ENCODE data around the gene SC5D. TPM values are rescaled to one million over a fixed set of nuclear protein-coding genes. Genes with fewer than 3 reads are reported as not detected.

Gene SC5D
- total RNA-seq, 1 donor from 2014 or later = 26.3 TPM

- H3K27me3 Mint-ChIP-seq (ENCODE audit: insufficient read depth) = peaks cover 43% of the 10 kb centered on the region
- DNase-seq (ENCODE audit: low spot score) = no peak
- H3K4me1 Mint-ChIP-seq (ENCODE audit: low read depth) = no peaks in the 10 kb centered on the region
- H3K36me3 Mint-ChIP-seq (ENCODE audit: low read depth) = no peaks in the 10 kb centered on the region
- H3K27ac Mint-ChIP-seq = no peak overlapping the region
- H3K9me3 Mint-ChIP-seq = no peaks in the 10 kb centered on the region
- no peak overlapping the region for H3K4me3 Mint-ChIP-seq
- intact Hi-C loops (cut with micrococcal nuclease) = no loop called here
Observed at GRCh38 chr11:121265586-121265985, 27.0 kb upstream of the SC5D start.

GRCh38 chr11:121268581-121268980 is 24.0 kb upstream of the SC5D start:
- Mint-ChIP-seq H3K9me3 (no peaks in the 10 kb centered on the region), H3K27me3 (ENCODE audit: insufficient read depth) (peaks cover 35% of the 10 kb centered on the region), H3K36me3 (ENCODE audit: low read depth) (no peaks in the 10 kb centered on the region), H3K27ac (no peak overlapping the region), H3K4me1 (ENCODE audit: low read depth) (no peaks in the 10 kb centered on the region), H3K4me3 (no peak overlapping the region)
- intact Hi-C loops (cut with micrococcal nuclease) = no loop called here
- DNase-seq (ENCODE audit: low spot score) = no peak

GRCh38 chr11:121270001-121270678 is 22.4 kb upstream of the SC5D start:
- Mint-ChIP-seq H3K36me3 (ENCODE audit: low read depth) (no peaks in the 10 kb centered on the region), H3K27me3 (ENCODE audit: insufficient read depth) (peaks cover 31% of the 10 kb centered on the region), H3K27ac (no peak overlapping the region), H3K9me3 (no peaks in the 10 kb centered on the region), H3K4me3 (no peak overlapping the region), H3K4me1 (ENCODE audit: low read depth) (no peaks in the 10 kb centered on the region)
- DNase-seq (ENCODE audit: low spot score) = no peak
- intact Hi-C loops (cut with micrococcal nuclease) = no loop called here

GRCh38 chr11:121274332-121274991 is 18.1 kb upstream of the SC5D start:
- no peak for DNase-seq (ENCODE audit: low spot score)
- H3K36me3 Mint-ChIP-seq (ENCODE audit: low read depth) = no peaks in the 10 kb centered on the region
- H3K4me3 Mint-ChIP-seq = no peak overlapping the region
- peaks cover 26% of the 10 kb centered on the region for H3K27me3 Mint-ChIP-seq (ENCODE audit: insufficient read depth)
- peaks cover 21% of the 10 kb centered on the region for H3K9me3 Mint-ChIP-seq
- intact Hi-C loops (cut with micrococcal nuclease) = no loop called here
- no peak overlapping the region for H3K27ac Mint-ChIP-seq
- H3K4me1 Mint-ChIP-seq (ENCODE audit: low read depth) = no peaks in the 10 kb centered on the region

- Mint-ChIP-seq H3K36me3 (ENCODE audit: low read depth) (peaks cover 1% of the 10 kb centered on the region), H3K27me3 (ENCODE audit: insufficient read depth) (peaks cover 36% of the 10 kb centered on the region), H3K4me1 (ENCODE audit: low read depth) (no peaks in the 10 kb centered on the region), H3K4me3 (no peak overlapping the region), H3K27ac (no peak overlapping the region), H3K9me3 (peaks cover 25% of the 10 kb centered on the region)
- no peak for DNase-seq (ENCODE audit: low spot score)
- intact Hi-C loops (cut with micrococcal nuclease) = no loop called here
Observed at GRCh38 chr11:121281698-121282097, 10.9 kb upstream of the SC5D start.

- Mint-ChIP-seq H3K4me3 (no peak overlapping the region), H3K27me3 (ENCODE audit: insufficient read depth) (peaks cover 40% of the 10 kb centered on the region), H3K4me1 (ENCODE audit: low read depth) (no peaks in the 10 kb centered on the region), H3K27ac (no peak overlapping the region), H3K36me3 (ENCODE audit: low read depth) (peaks cover 1% of the 10 kb centered on the region), H3K9me3 (peaks cover 24% of the 10 kb centered on the region)
- intact Hi-C loops (cut with micrococcal nuclease) = no loop called here
- no peak for DNase-seq (ENCODE audit: low spot score)
Observed at GRCh38 chr11:121282386-121282785, 10.2 kb upstream of the SC5D start.

GRCh38 chr11:121282886-121283502 is 9.6 kb upstream of the SC5D start:
- intact Hi-C loops (cut with micrococcal nuclease) = no loop called here
- Mint-ChIP-seq H3K36me3 (ENCODE audit: low read depth) (peaks cover 1% of the 10 kb centered on the region), H3K27me3 (ENCODE audit: insufficient read depth) (peaks cover 43% of the 10 kb centered on the region), H3K9me3 (peaks cover 20% of the 10 kb centered on the region), H3K27ac (no peak overlapping the region), H3K4me1 (ENCODE audit: low read depth) (no peaks in the 10 kb centered on the region), H3K4me3 (no peak overlapping the region)
- no peak for DNase-seq (ENCODE audit: low spot score)

- H3K27ac Mint-ChIP-seq = no peak overlapping the region
- H3K4me1 Mint-ChIP-seq (ENCODE audit: low read depth) = peaks cover 43% of the 10 kb centered on the region
- H3K4me3 Mint-ChIP-seq = no peak overlapping the region
- H3K36me3 Mint-ChIP-seq (ENCODE audit: low read depth) = peaks cover 12% of the 10 kb centered on the region
- H3K27me3 Mint-ChIP-seq (ENCODE audit: insufficient read depth) = peaks cover 19% of the 10 kb centered on the region
- H3K9me3 Mint-ChIP-seq = peaks cover 6% of the 10 kb centered on the region
- intact Hi-C loops (cut with micrococcal nuclease) = loop anchor here (5.0 kb wide), 3 partner anchors 131 to 954 kb away; partner anchors contain the start of gene ARHGEF12
- DNase-seq (ENCODE audit: low spot score) = no peak
Observed at GRCh38 chr11:121291319-121291718, 1.3 kb upstream of the SC5D start.

- H3K9me3 Mint-ChIP-seq = peaks cover 6% of the 10 kb centered on the region
- H3K27me3 Mint-ChIP-seq (ENCODE audit: insufficient read depth) = peaks cover 16% of the 10 kb centered on the region
- peaks cover 47% of the 10 kb centered on the region for H3K4me1 Mint-ChIP-seq (ENCODE audit: low read depth)
- intact Hi-C loops (cut with micrococcal nuclease) = loop anchor here (1.0 to 5.0 kb wide), 8 partner anchors 43 to 955 kb away; partner anchors contain the start of genes ARHGEF12, SORL1 and SORL1-AS1
- DNase-seq (ENCODE audit: low spot score) = no peak
- H3K36me3 Mint-ChIP-seq (ENCODE audit: low read depth) = peaks cover 16% of the 10 kb centered on the region
- H3K4me3 Mint-ChIP-seq = peak overlapping the region; percentile 93
- H3K27ac Mint-ChIP-seq = peak overlapping the region; percentile 97
Observed at GRCh38 chr11:121291896-121292494, 576 bp upstream of the SC5D start.

GRCh38 chr11:121293288-121293594 is 670 bp downstream of the SC5D start:
- peaks cover 53% of the 10 kb centered on the region for H3K4me1 Mint-ChIP-seq (ENCODE audit: low read depth)
- peaks cover 6% of the 10 kb centered on the region for H3K9me3 Mint-ChIP-seq
- H3K27ac Mint-ChIP-seq = peak overlapping the region; percentile 97
- intact Hi-C loops (cut with micrococcal nuclease) = loop anchor here (2.0 to 5.0 kb wide), 5 partner anchors 44 to 956 kb away; partner anchors contain the start of genes ARHGEF12, SORL1 and SORL1-AS1
- no peak for DNase-seq (ENCODE audit: low spot score)
- H3K27me3 Mint-ChIP-seq (ENCODE audit: insufficient read depth) = peaks cover 6% of the 10 kb centered on the region
- peaks cover 22% of the 10 kb centered on the region for H3K36me3 Mint-ChIP-seq (ENCODE audit: low read depth)
- H3K4me3 Mint-ChIP-seq = peak overlapping the region; percentile 93

GRCh38 chr11:121295246-121296029 is 2.9 kb downstream of the SC5D start:
- peaks cover 53% of the 10 kb centered on the region for H3K4me1 Mint-ChIP-seq (ENCODE audit: low read depth)
- H3K4me3 Mint-ChIP-seq = no peak overlapping the region
- H3K27me3 Mint-ChIP-seq (ENCODE audit: insufficient read depth) = no peaks in the 10 kb centered on the region
- H3K27ac Mint-ChIP-seq = no peak overlapping the region
- DNase-seq (ENCODE audit: low spot score) = no peak
- peaks cover 27% of the 10 kb centered on the region for H3K36me3 Mint-ChIP-seq (ENCODE audit: low read depth)
- peaks cover 3% of the 10 kb centered on the region for H3K9me3 Mint-ChIP-seq
- intact Hi-C loops (cut with micrococcal nuclease) = no loop called here

- intact Hi-C loops (cut with micrococcal nuclease) = no loop called here
- H3K4me1 Mint-ChIP-seq (ENCODE audit: low read depth) = peaks cover 49% of the 10 kb centered on the region
Observed at GRCh38 chr11:121297872-121298271, 5.3 kb downstream of the SC5D start.

More at GRCh38 chr11:121297872-121298271, 5.3 kb downstream of the SC5D start:
- no peaks in the 10 kb centered on the region for H3K27me3 Mint-ChIP-seq (ENCODE audit: insufficient read depth)
- no peak overlapping the region for H3K4me3 Mint-ChIP-seq
- no peak for DNase-seq (ENCODE audit: low spot score)
- no peak overlapping the region for H3K27ac Mint-ChIP-seq
- peaks cover 3% of the 10 kb centered on the region for H3K9me3 Mint-ChIP-seq
- peaks cover 30% of the 10 kb centered on the region for H3K36me3 Mint-ChIP-seq (ENCODE audit: low read depth)

All from activated T-helper 1 cell treated with anti-CD3 and anti-CD28 coated beads, Interleukin-12 subunit alpha, Interleukin-12 subunit beta, Interleukin-2, Interleukin-4 antibody, amounts not matched to agents 30 ng/mL and 10 ng/mL and 1 ng/mL, durations not matched to agents 14 hours and 24 hours and 36 hours (primary cell).